ENCODE results near the gene MAP3K6. TPM values are rescaled to one million over a fixed set of nuclear protein-coding genes. Genes with fewer than 3 reads are reported as not detected.

Gene MAP3K6
- total RNA-seq, 1 donor from 2014 or later = 1.1 TPM

GRCh38 chr1:27356619-27357280, 10.0 kb downstream of the MAP3K6 start:
- no peak for TF ChIP-seq CTCF (IDR thresholded peaks at IDR 0.05; ENCODE audit: unreplicated experiment)
- Mint-ChIP-seq H3K4me1 (ENCODE audit: low read depth) (peaks cover 4% of the 10 kb centered on the region), H3K9me3 (ENCODE audit: low read depth) (no peaks in the 10 kb centered on the region), H3K36me3 (ENCODE audit: insufficient read depth) (no peaks in the 10 kb centered on the region), H3K27ac (no peak overlapping the region), H3K27me3 (peaks cover 53% of the 10 kb centered on the region), H3K4me3 (ENCODE audit: low read depth) (no peak overlapping the region)
- no peak for DNase-seq (ENCODE audit: low spot score, unreplicated experiment)

GRCh38 chr1:27356277-27356618, 10.5 kb downstream of the MAP3K6 start:
- TF ChIP-seq CTCF (IDR thresholded peaks at IDR 0.05; ENCODE audit: unreplicated experiment) = no peak
- no peaks in the 10 kb centered on the region for H3K36me3 Mint-ChIP-seq (ENCODE audit: insufficient read depth)
- no peaks in the 10 kb centered on the region for H3K9me3 Mint-ChIP-seq (ENCODE audit: low read depth)
- no peak for DNase-seq (ENCODE audit: low spot score, unreplicated experiment)
- H3K4me1 Mint-ChIP-seq (ENCODE audit: low read depth) = peaks cover 4% of the 10 kb centered on the region
- no peak overlapping the region for H3K4me3 Mint-ChIP-seq (ENCODE audit: low read depth)
- H3K27me3 Mint-ChIP-seq = peaks cover 53% of the 10 kb centered on the region
- H3K27ac Mint-ChIP-seq = no peak overlapping the region

GRCh38 chr1:27355683-27356082, 11.1 kb downstream of the MAP3K6 start:
- DNase-seq (ENCODE audit: low spot score, unreplicated experiment) = no peak
- Mint-ChIP-seq H3K36me3 (ENCODE audit: insufficient read depth) (no peaks in the 10 kb centered on the region), H3K27me3 (peaks cover 53% of the 10 kb centered on the region), H3K4me1 (ENCODE audit: low read depth) (peaks cover 4% of the 10 kb centered on the region), H3K4me3 (ENCODE audit: low read depth) (no peak overlapping the region), H3K9me3 (ENCODE audit: low read depth) (no peaks in the 10 kb centered on the region), H3K27ac (no peak overlapping the region)
- no peak for TF ChIP-seq CTCF (IDR thresholded peaks at IDR 0.05; ENCODE audit: unreplicated experiment)

GRCh38 chr1:27353629-27354028, 13.1 kb downstream of the MAP3K6 start:
- no peak for TF ChIP-seq CTCF (IDR thresholded peaks at IDR 0.05; ENCODE audit: unreplicated experiment)
- H3K9me3 Mint-ChIP-seq (ENCODE audit: low read depth) = no peaks in the 10 kb centered on the region
- H3K4me1 Mint-ChIP-seq (ENCODE audit: low read depth) = no peaks in the 10 kb centered on the region

GRCh38 chr1:27353166-27353565, 13.6 kb downstream of the MAP3K6 start:
- no peak overlapping the region for H3K27ac Mint-ChIP-seq
- no peaks in the 10 kb centered on the region for H3K4me1 Mint-ChIP-seq (ENCODE audit: low read depth)
- H3K36me3 Mint-ChIP-seq (ENCODE audit: insufficient read depth) = no peaks in the 10 kb centered on the region
- H3K4me3 Mint-ChIP-seq (ENCODE audit: low read depth) = no peak overlapping the region
- TF ChIP-seq CTCF (IDR thresholded peaks at IDR 0.05; ENCODE audit: unreplicated experiment) = no peak
- DNase-seq (ENCODE audit: low spot score, unreplicated experiment) = no peak
- H3K9me3 Mint-ChIP-seq (ENCODE audit: low read depth) = no peaks in the 10 kb centered on the region
- H3K27me3 Mint-ChIP-seq = peaks cover 41% of the 10 kb centered on the region

More at GRCh38 chr1:27353629-27354028, 13.1 kb downstream of the MAP3K6 start:
- Mint-ChIP-seq H3K36me3 (ENCODE audit: insufficient read depth) (no peaks in the 10 kb centered on the region), H3K27me3 (peaks cover 46% of the 10 kb centered on the region), H3K4me3 (ENCODE audit: low read depth) (no peak overlapping the region), H3K27ac (no peak overlapping the region)
- DNase-seq (ENCODE audit: low spot score, unreplicated experiment) = no peak
